Measurements from ENCODE around the gene KCNAB1. TPM values are rescaled to one million over a fixed set of nuclear protein-coding genes. Genes with fewer than 3 reads are reported as not detected.
A peak's percentile ranks its signal among the peaks of the same experiment; 100 is the strongest.

The KCNAB1 gene
- total RNA-seq, 3 donors from 2014 or later (not counting 1 experiment from before 2014, with no cell fraction given), result not detected

GRCh38 chr3:156483961-156484787, 363.8 kb downstream of the KCNAB1 start:
- H3K4me3 Mint-ChIP-seq, result peak overlapping the region; percentile 74
- Histone ChIP-seq H3K4me1 (ENCODE audit: control insufficient read depth, insufficient read depth, low read length) (peaks cover 10% of the 10 kb centered on the region), H3K27me3 (ENCODE audit: control insufficient read depth, insufficient read depth, low read length) (no peaks in the 10 kb centered on the region), H3K36me3 (ENCODE audit: control insufficient read depth, insufficient read depth, low read length) (no peaks in the 10 kb centered on the region), H3K9me3 (ENCODE audit: control insufficient read depth, insufficient read depth, low read length) (no peaks in the 10 kb centered on the region), H3K4me3 (ENCODE audit: low read length) (peak overlapping the region; percentile 19), H3K27ac (ENCODE audit: low read length) (peak overlapping the region; percentile 92)
- H3K9me3 Mint-ChIP-seq, result no peaks in the 10 kb centered on the region
- peak; percentile 74 to 88 (median 88) for ATAC-seq
- H3K4me1 Mint-ChIP-seq, result peaks cover 27 to 31% of the 10 kb centered on the region in 2 donors
- intact Hi-C loops (cut with micrococcal nuclease), result loop anchor here (1.0 to 5.0 kb wide), 2 partner anchors 71 to 188 kb away; partner anchors contain the start of genes SSR3 and TIPARP
- TF ChIP-seq CTCF (IDR thresholded peaks at IDR 0.05), result no peak
- peak; percentile 33 to 77 for DNase-seq
- no peaks in the 10 kb centered on the region for H3K36me3 Mint-ChIP-seq
- H3K27me3 Mint-ChIP-seq (ENCODE audit: low read depth in 2 of 2), result peaks cover under 1 to 2% of the 10 kb centered on the region in 2 donors
- 0% methylated on average over 1 of the region's 6 CpGs for WGBS (ENCODE audit: insufficient coverage)
- H3K27ac Mint-ChIP-seq, result peak overlapping the region; percentile 77 to 80

GRCh38 chr3:156488767-156489166, 368.4 kb downstream of the KCNAB1 start:
- no peak for ATAC-seq
- whole genome bisulfite sequencing (ENCODE audit: insufficient coverage), result 96% methylated on average over 3 of the region's 3 CpGs

GRCh38 chr3:156489462-156489911, 369.1 kb downstream of the KCNAB1 start:
- 100% methylated on average over 1 of the region's 1 CpG for WGBS (ENCODE audit: insufficient coverage)

More at GRCh38 chr3:156488767-156489166, 368.4 kb downstream of the KCNAB1 start:
- intact Hi-C loops (cut with micrococcal nuclease), result no loop called here
- Histone ChIP-seq H3K4me3 (ENCODE audit: low read length) (no peak overlapping the region), H3K9me3 (ENCODE audit: control insufficient read depth, insufficient read depth, low read length) (no peaks in the 10 kb centered on the region), H3K4me1 (ENCODE audit: control insufficient read depth, insufficient read depth, low read length) (peaks cover 6% of the 10 kb centered on the region), H3K27ac (ENCODE audit: low read length) (no peak overlapping the region), H3K27me3 (ENCODE audit: control insufficient read depth, insufficient read depth, low read length) (peaks cover 3% of the 10 kb centered on the region), H3K36me3 (ENCODE audit: control insufficient read depth, insufficient read depth, low read length) (no peaks in the 10 kb centered on the region)
- peaks cover 5 to 9% of the 10 kb centered on the region in 2 donors for H3K27me3 Mint-ChIP-seq (ENCODE audit: low read depth in 2 of 2)
- no peak for TF ChIP-seq CTCF (IDR thresholded peaks at IDR 0.05)
- H3K4me1 Mint-ChIP-seq, result peaks cover 14% of the 10 kb centered on the region in 2 donors
- no peak overlapping the region for H3K4me3 Mint-ChIP-seq
- no peaks in the 10 kb centered on the region for H3K9me3 Mint-ChIP-seq
- DNase-seq, result no peak
- H3K36me3 Mint-ChIP-seq, result no peaks in the 10 kb centered on the region
- H3K27ac Mint-ChIP-seq, result no peak overlapping the region

More at GRCh38 chr3:156489462-156489911, 369.1 kb downstream of the KCNAB1 start:
- no peak for DNase-seq
- H3K4me1 Mint-ChIP-seq, result peaks cover 7% of the 10 kb centered on the region in 2 donors
- H3K9me3 Mint-ChIP-seq, result no peaks in the 10 kb centered on the region
- intact Hi-C loops (cut with micrococcal nuclease), result no loop called here
- H3K36me3 Mint-ChIP-seq, result no peaks in the 10 kb centered on the region
- no peak overlapping the region for H3K27ac Mint-ChIP-seq
- peaks cover 10 to 13% of the 10 kb centered on the region in 2 donors for H3K27me3 Mint-ChIP-seq (ENCODE audit: low read depth in 2 of 2)
- no peak for ATAC-seq
- Histone ChIP-seq H3K27ac (ENCODE audit: low read length) (no peak overlapping the region), H3K4me1 (ENCODE audit: control insufficient read depth, insufficient read depth, low read length) (peaks cover 2% of the 10 kb centered on the region), H3K9me3 (ENCODE audit: control insufficient read depth, insufficient read depth, low read length) (no peaks in the 10 kb centered on the region), H3K4me3 (ENCODE audit: low read length) (no peak overlapping the region), H3K27me3 (ENCODE audit: control insufficient read depth, insufficient read depth, low read length) (peaks cover 3% of the 10 kb centered on the region), H3K36me3 (ENCODE audit: control insufficient read depth, insufficient read depth, low read length) (no peaks in the 10 kb centered on the region)
- no peak overlapping the region for H3K4me3 Mint-ChIP-seq
- no peak for TF ChIP-seq CTCF (IDR thresholded peaks at IDR 0.05)

Data from natural killer cell (primary cell).